SKM-1 treated with dmso at 0.1 percent for 144 hours (cell line): Measurements from ENCODE around the gene TSPAN12.
A peak's percentile ranks its signal among the peaks of the same experiment; 100 is the strongest.
"Not testable (repeated sequence)": the region's sequence is repeated elsewhere in the genome, so short reads cannot be mapped to it uniquely, and the experiment has no call there.

Source experiments
- DNase-seq: peaks from one replicate; lab custom pipeline; 2025; ENCODE audit not compliant: unreplicated experiment; lab: John Stamatoyannopoulos, UW

TSPAN12 gene

GRCh38 chr7:120806669-120807068, 51.3 kb downstream of the TSPAN12 start:
- no peak for DNase-seq

- DNase-seq, result peak; percentile 52
Observed at GRCh38 chr7:120805636-120806388, 52.1 kb downstream of the TSPAN12 start.

DNA sequence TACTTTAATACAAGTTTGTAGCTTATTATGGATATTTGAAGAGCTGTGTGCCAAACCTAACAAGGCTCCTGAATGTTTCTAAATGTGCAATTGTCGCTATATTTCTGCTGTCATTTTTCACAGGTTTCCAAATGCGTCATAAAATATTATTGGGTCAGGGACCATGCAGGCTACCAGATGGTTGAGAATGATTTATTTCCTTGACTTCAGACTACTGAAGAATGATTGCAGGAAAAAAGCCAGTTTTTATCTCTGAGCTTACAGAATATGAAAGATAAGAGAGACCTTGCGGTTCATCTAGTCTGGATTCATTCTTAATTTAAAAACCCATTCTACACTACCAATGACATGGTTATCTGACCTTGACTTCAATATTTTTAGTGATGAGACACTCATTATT, 55.2 kb downstream of the TSPAN12 start:
- no peak for DNase-seq

DNA sequence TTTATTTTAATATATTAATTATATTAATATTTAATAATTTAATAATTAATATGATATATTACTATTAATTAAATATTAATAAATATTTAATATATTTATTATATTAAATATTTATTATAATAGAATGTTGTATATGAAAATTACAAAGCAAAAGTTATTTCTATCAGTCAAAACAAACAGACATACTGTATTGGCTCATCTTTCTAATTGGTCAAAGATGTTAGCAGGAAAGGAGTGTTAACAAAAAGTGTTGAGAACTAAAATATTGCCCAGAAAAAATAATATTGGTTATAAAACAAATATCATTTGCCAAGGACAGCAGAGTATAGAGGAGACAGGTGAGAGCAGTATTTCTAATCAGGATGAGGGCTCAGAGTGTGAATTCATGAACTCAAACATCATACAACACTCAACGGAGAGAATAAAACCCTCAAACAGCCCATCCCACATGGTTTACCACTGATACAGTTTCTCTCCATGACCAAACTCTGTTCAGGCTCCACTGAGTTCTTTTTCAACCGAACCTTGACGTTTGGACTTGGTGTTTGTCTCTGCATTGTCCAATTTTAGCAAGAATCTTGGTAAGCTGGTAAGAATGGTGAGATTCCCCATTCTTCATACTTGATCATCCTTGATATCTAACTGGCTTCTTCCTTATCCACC, 58.0 kb downstream of the TSPAN12 start:
- DNase-seq, result no peak

GRCh38 chr7:120799147-120799546, 58.8 kb downstream of the TSPAN12 start:
- no peak for DNase-seq

- no peak for DNase-seq
Observed at GRCh38 chr7:120797026-120797645, 60.8 kb downstream of the TSPAN12 start.

- no peak for DNase-seq
Observed at GRCh38 chr7:120794106-120794729, 63.7 kb downstream of the TSPAN12 start.

DNA sequence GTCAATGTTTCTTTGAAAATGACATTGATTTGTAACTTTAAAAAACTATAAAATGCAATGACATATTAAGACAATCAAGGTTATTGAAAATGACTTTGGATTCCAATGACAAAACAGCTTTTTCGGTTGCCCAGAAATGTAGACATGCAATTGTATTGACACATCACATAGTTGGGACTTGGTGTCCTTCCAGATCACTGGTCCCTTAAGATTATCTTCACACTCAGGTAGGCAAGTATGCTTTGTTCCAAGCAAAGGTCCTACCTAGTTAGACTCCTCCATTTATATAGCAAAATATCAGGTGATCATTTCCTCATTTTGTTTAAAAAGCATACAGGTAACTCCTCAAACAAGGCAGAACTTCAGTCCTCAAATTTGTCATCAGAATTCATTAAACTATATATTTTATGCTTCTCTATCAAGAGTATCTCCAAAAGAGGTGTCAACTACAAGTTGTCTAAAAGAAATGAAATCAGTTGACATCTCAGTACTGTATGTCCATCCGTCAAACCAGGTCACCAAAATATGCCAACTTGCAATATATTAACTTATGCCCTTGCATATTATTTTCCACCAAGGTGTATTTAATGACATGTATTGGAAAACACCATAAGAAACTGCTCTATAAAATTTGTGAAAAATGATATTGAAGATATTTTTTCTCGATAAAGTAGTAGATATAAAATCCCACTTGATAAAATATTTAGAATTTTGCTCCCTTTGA, 64.6 kb downstream of the TSPAN12 start:
- DNase-seq, result no peak

GRCh38 chr7:120792861-120793130, 65.1 kb downstream of the TSPAN12 start:
- DNase-seq, result no peak

DNA sequence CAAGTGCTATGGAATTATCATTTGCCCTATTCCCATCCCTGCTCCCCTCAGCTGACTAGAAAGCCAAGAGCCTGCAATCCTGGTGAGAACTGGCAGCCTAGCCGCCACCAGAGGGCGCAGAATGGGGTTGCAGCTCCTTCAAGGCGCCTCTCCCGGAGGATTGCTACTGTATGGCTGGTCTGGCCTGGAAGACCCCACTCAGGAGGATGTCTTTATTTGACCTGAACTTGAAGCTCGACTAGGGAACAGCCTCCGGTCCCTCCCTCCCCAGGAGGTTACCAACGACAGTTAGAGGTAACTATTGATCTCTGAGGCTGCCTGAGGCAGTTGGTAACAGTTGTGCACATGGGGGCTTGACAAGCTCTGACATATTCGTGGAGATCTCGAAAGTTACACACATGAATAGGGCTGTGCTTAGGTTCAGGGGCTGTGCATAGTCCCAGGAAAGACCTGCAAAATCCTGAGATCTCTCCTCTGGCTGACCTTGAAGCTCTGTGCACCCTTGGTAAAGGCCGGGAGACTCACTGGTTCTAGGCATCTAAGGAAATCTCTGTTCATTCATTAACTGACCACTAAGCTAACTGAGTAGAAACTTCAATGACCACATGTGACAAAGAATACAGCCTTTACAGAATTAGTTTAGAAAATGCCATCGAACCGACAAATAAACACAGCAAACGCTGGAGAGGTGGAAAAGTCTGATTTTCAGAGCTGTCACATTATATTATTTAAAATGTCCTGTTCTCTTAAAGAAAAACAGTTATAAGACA, 65.7 kb downstream of the TSPAN12 start:
- DNase-seq, result peak; percentile 51

GRCh38 chr7:120785095-120785494, 72.8 kb downstream of the TSPAN12 start:
- no peak for DNase-seq

- no peak for DNase-seq
Observed at GRCh38 chr7:120783721-120784120, 74.2 kb downstream of the TSPAN12 start.

GRCh38 chr7:120783273-120783672, 74.7 kb downstream of the TSPAN12 start:
- no peak for DNase-seq

- not testable (repeated sequence) for DNase-seq
Observed at GRCh38 chr7:120781924-120782323, 76.0 kb downstream of the TSPAN12 start.

- no peak for DNase-seq
Observed at GRCh38 chr7:120780938-120781337, 77.0 kb downstream of the TSPAN12 start.

GRCh38 chr7:120780451-120780850, 77.5 kb downstream of the TSPAN12 start:
- DNase-seq, result not testable (repeated sequence)

DNA sequence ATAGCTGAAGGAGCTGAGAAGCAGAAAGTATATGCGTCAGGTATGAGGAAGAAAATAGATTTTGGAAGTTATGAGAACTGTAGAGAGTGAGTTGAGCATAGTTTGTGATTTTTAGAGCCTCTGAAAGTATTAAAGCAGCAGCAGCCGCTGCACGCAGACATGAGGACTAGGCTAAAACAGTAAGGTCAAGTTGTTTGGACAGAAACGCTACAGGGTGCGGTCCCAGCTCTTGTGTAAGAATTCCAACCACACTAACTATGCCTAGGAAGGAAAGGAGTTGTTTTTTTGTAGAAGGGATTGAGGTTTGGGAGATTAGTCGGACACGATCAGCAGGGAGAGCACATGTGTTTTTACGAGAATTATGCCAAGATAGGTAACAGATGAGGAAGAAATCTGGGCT, 78.9 kb downstream of the TSPAN12 start:
- not testable (repeated sequence) for DNase-seq

- no peak for DNase-seq
Observed at GRCh38 chr7:120775755-120776154, 82.2 kb downstream of the TSPAN12 start.

GRCh38 chr7:120774481-120774880, 83.5 kb downstream of the TSPAN12 start:
- DNase-seq, result no peak

GRCh38 chr7:120770206-120770605, 87.7 kb downstream of the TSPAN12 start:
- no peak for DNase-seq

DNA sequence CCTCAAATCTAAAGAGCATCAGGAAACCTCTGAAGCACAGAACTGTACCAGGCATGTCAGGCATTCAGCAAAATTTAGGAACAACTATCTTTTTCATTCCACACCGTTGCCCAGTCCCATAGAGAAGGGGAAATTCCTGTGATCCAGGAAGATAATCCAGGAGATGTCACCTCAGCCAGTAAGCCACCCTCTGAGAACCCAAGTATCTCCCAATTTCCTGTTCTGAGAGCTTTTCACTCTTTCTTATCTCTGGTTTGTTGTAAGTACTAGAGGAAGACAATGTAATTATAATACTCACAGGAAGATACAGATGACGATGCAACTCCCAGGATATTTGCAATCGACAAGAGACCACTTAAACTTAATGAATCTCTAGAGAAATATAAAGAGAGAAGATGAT, 97.1 kb downstream of the TSPAN12 start:
- DNase-seq, result no peak
